HG03196 (cell line): ENCODE data around the gene PCLO.
"Not testable (repeated sequence)": the region's sequence is repeated elsewhere in the genome, so short reads cannot be mapped to it uniquely, and the experiment has no call there.

ENCODE experiments used
- ATAC-seq: cut with Tn5 transposase; IDR thresholded peaks from one replicate; pipeline ENCODE4 v1.9.1; 2021; ENCODE audit not compliant: unreplicated experiment

PCLO gene

GRCh38 chr7:83142365-83142764, 20.3 kb downstream of the PCLO start:
- no peak for ATAC-seq

GRCh38 chr7:83141927-83142326, 20.8 kb downstream of the PCLO start:
- no peak for ATAC-seq

- no peak for ATAC-seq
Measured at GRCh38 chr7:83130623-83131545, 31.8 kb downstream of the PCLO start.

GRCh38 chr7:83130191-83130590, 32.5 kb downstream of the PCLO start:
- no peak for ATAC-seq

GRCh38 chr7:83119494-83119893, 43.2 kb downstream of the PCLO start:
- ATAC-seq = no peak

- no peak for ATAC-seq
Measured at GRCh38 chr7:83119026-83119382, 43.7 kb downstream of the PCLO start.

- ATAC-seq = no peak
Measured at GRCh38 chr7:83118347-83119025, 44.2 kb downstream of the PCLO start.

GRCh38 chr7:83117466-83117865, 45.2 kb downstream of the PCLO start:
- ATAC-seq = no peak

GRCh38 chr7:83111391-83111790, 51.3 kb downstream of the PCLO start:
- ATAC-seq = no peak

- ATAC-seq = no peak
Measured at GRCh38 chr7:83109352-83109751, 53.3 kb downstream of the PCLO start.

GRCh38 chr7:83105948-83106347, 56.7 kb downstream of the PCLO start:
- no peak for ATAC-seq

- ATAC-seq = no peak
Measured at GRCh38 chr7:83105063-83105462, 57.6 kb downstream of the PCLO start.

GRCh38 chr7:83101530-83101929, 61.2 kb downstream of the PCLO start:
- no peak for ATAC-seq

- no peak for ATAC-seq
Measured at GRCh38 chr7:83096065-83096580, 66.6 kb downstream of the PCLO start.

- ATAC-seq = no peak
Measured at GRCh38 chr7:83085299-83085698, 77.4 kb downstream of the PCLO start.

- not testable (repeated sequence) for ATAC-seq
Measured at GRCh38 chr7:83079879-83080278, 82.8 kb downstream of the PCLO start.

GRCh38 chr7:83077328-83077727, 85.4 kb downstream of the PCLO start:
- no peak for ATAC-seq

- no peak for ATAC-seq
Measured at GRCh38 chr7:83072576-83073517, 89.8 kb downstream of the PCLO start.

GRCh38 chr7:83065714-83066113, 97.0 kb downstream of the PCLO start:
- ATAC-seq = no peak

GRCh38 chr7:83060218-83060617, 102.5 kb downstream of the PCLO start:
- no peak for ATAC-seq

- ATAC-seq = no peak
Measured at GRCh38 chr7:83058667-83059066, 104.0 kb downstream of the PCLO start.
